ENCODE data around the gene GPR21. TPM values are rescaled to one million over a fixed set of nuclear protein-coding genes. Genes with fewer than 3 reads are reported as not detected.

The GPR21 gene
- total and polyA plus RNA-seq, 2 donors (not counting 3 experiments of a cell fraction or from before 2014, with no cell fraction given), result 0.36 to 2.7 TPM

GRCh38 chr9:122988920-122989621 is 44.4 kb upstream of the GPR21 start:
- no peak overlapping the region for H3K9ac ChIP-seq (replicated peaks; ENCODE audit: extremely low read depth, insufficient read depth, low read length)
- dilution Hi-C loops (cut with MboI; ENCODE audit: extremely low pct_ligation_motif_present, low sequenced_read_pairs) (no loop called here), intact Hi-C loops (cut with micrococcal nuclease) (no loop called here)
- no peaks in the 10 kb centered on the region for H4K20me1 ChIP-seq (replicated peaks; ENCODE audit: control insufficient read depth, extremely low read depth, insufficient read depth, low read length)
- H3K4me2 ChIP-seq (ENCODE audit: insufficient read depth, low read length), result no peak overlapping the region
- peaks cover 5 to 6% of the 10 kb centered on the region in 2 experiments for H3K36me3 ChIP-seq (ENCODE audit: control insufficient read depth in 2 of 2, extremely low read depth in 1 of 2, insufficient read depth in 2 of 2, low read length in 2 of 2)
- H3K4me1 ChIP-seq (ENCODE audit: control insufficient read depth, extremely low read depth, insufficient read depth, low read length), result peaks cover 2% of the 10 kb centered on the region
- peak; percentile 24 for DNase-seq (ENCODE audit: low read depth, low spot score)
- no peak overlapping the region for H3K4me3 ChIP-seq (replicated peaks in 1 of 3; ENCODE audit: insufficient read depth in 1 of 3, low read depth in 1 of 3, low read length in 3 of 3)
- ChIA-PET CTCF (interaction anchor here (1.1 kb wide), 1 partner anchor 88 kb away, joined by 3 read pairs; no protein-coding TSS in a partner anchor), POLR2A (interaction anchor here (0.7 kb wide), 1 partner anchor 10 kb away, joined by 5 read pairs; no protein-coding TSS in a partner anchor)
- TF ChIP-seq CTCF (IDR thresholded peaks at IDR 0.05; ENCODE audit: extremely low read depth in 1 of 2, insufficient read depth in 1 of 2, low read depth in 1 of 2, low read length in 2 of 2) (no peak), POLR2A (IDR thresholded peaks at IDR 0.05; ENCODE audit: low read depth, low read length) (no peak), POLR2AphosphoS5 (IDR thresholded peaks at IDR 0.05; ENCODE audit: insufficient read depth, low read depth, low read length) (no peak), JUN (IDR thresholded peaks at IDR 0.05; ENCODE audit: borderline replicate concordance, insufficient read depth, insufficient read length, low read depth) (no peak), MYC (IDR thresholded peaks at IDR 0.05; ENCODE audit: low read depth, low read length) (no peak), MAX (IDR thresholded peaks at IDR 0.05; ENCODE audit: insufficient read depth, insufficient read length) (no peak), EZH2 (IDR thresholded peaks at IDR 0.05; ENCODE audit: borderline replicate concordance, low read depth, low read length, severe bottlenecking) (no peak), GATA2 (IDR thresholded peaks at IDR 0.05; ENCODE audit: insufficient read depth, insufficient read length, low read depth, low read length) (no peak)
- H2AFZ ChIP-seq (ENCODE audit: low read depth, low read length), result no peak overlapping the region
- no peaks in the 10 kb centered on the region for H3K9me3 ChIP-seq (replicated peaks; ENCODE audit: control insufficient read depth, insufficient read depth, low read length)
- H3K9me1 ChIP-seq (replicated peaks; ENCODE audit: control insufficient read depth, extremely low read depth, insufficient read depth, low read length), result no peaks in the 10 kb centered on the region
- H3K27me3 ChIP-seq (ENCODE audit: control insufficient read depth in 2 of 2, insufficient read depth in 2 of 2, low read length in 2 of 2), result no peaks in the 10 kb centered on the region
- FAIRE-seq, result no peak
- BruUV-seq (replicated peaks), result no TSS peak
- H3K79me2 ChIP-seq (ENCODE audit: control insufficient read depth, insufficient read depth, low read length), result no peaks in the 10 kb centered on the region
- no peak overlapping the region for H3K27ac ChIP-seq (ENCODE audit: insufficient read depth, low read depth, low read length)

Measured in endothelial cell of umbilical vein (primary cell).